ENCODE measurements around the gene SEMA4B. TPM values are rescaled to one million over a fixed set of nuclear protein-coding genes. Genes with fewer than 3 reads are reported as not detected.

SEMA4B gene
- polyA plus RNA-seq, 1 experiment: 13.5 TPM

- no peaks in the 10 kb centered on the region; the same call in 1 of the 2 replicates for H3K9me3 ChIP-seq (ENCODE audit: control insufficient read depth, insufficient read depth, low read length)
- no peaks in the 10 kb centered on the region for H3K27me3 ChIP-seq (ENCODE audit: control insufficient read depth, insufficient read depth, low read length)
- no peak overlapping the region for H3K4me3 ChIP-seq (ENCODE audit: low read depth, low read length)
- no peak overlapping the region for H3K27ac ChIP-seq (ENCODE audit: low read depth, low read length)
- ChIA-PET CTCF (interaction anchor here (0.7 to 3.9 kb wide), 2 partner anchors 9 to 16 kb away, joined by 3 to 17 read pairs; no protein-coding TSS in a partner anchor), POLR2A (interaction anchor here (1.0 kb wide), 1 partner anchor 13 kb away, joined by 3 read pairs; no protein-coding TSS in a partner anchor)
- no peak for TF ChIP-seq CTCF (IDR thresholded peaks at IDR 0.05; ENCODE audit: low read depth, low read length)
- DNase-seq (ENCODE audit: low read depth, low spot score): no peak
Observed at GRCh38 chr15:90205050-90205848, 4.1 kb downstream of the SEMA4B start.

- H3K27ac ChIP-seq (ENCODE audit: low read depth, low read length): no peak overlapping the region
- H3K27me3 ChIP-seq (ENCODE audit: control insufficient read depth, insufficient read depth, low read length): no peaks in the 10 kb centered on the region
- ChIA-PET CTCF (interaction anchor here (3.9 kb wide), 1 partner anchor 16 kb away, joined by 17 read pairs; no protein-coding TSS in a partner anchor), POLR2A (interaction anchor here (1.0 kb wide), 1 partner anchor 14 kb away, joined by 3 read pairs; no protein-coding TSS in a partner anchor)
- no peak for TF ChIP-seq CTCF (IDR thresholded peaks at IDR 0.05; ENCODE audit: low read depth, low read length)
- H3K9me3 ChIP-seq (ENCODE audit: control insufficient read depth, insufficient read depth, low read length): no peaks in the 10 kb centered on the region; the same call in 1 of the 2 replicates
- no peak overlapping the region for H3K4me3 ChIP-seq (ENCODE audit: low read depth, low read length)
- no peak for DNase-seq (ENCODE audit: low read depth, low spot score)
Observed at GRCh38 chr15:90205886-90206285, 4.8 kb downstream of the SEMA4B start.

GRCh38 chr15:90207252-90207651 is 6.1 kb downstream of the SEMA4B start:
- no peak for DNase-seq (ENCODE audit: low read depth, low spot score)
- CTCF ChIA-PET: interaction anchor here (1.6 kb wide), 1 partner anchor 26 kb away, joined by 3 read pairs; the partner anchor contains the start of genes CIB1 and GDPGP1
- no peak for TF ChIP-seq CTCF (IDR thresholded peaks at IDR 0.05; ENCODE audit: low read depth, low read length)
- Histone ChIP-seq H3K4me3 (ENCODE audit: low read depth, low read length) (no peak overlapping the region), H3K9me3 (ENCODE audit: control insufficient read depth, insufficient read depth, low read length) (no peaks in the 10 kb centered on the region; the same call in 1 of the 2 replicates), H3K27ac (ENCODE audit: low read depth, low read length) (no peak overlapping the region), H3K27me3 (ENCODE audit: control insufficient read depth, insufficient read depth, low read length) (no peaks in the 10 kb centered on the region)
- POLR2A ChIA-PET: no interaction called here

- Histone ChIP-seq H3K4me3 (ENCODE audit: low read depth, low read length) (no peak overlapping the region), H3K27ac (ENCODE audit: low read depth, low read length) (no peak overlapping the region), H3K27me3 (ENCODE audit: control insufficient read depth, insufficient read depth, low read length) (no peaks in the 10 kb centered on the region), H3K9me3 (ENCODE audit: control insufficient read depth, insufficient read depth, low read length) (no peaks in the 10 kb centered on the region)
- DNase-seq (ENCODE audit: low read depth, low spot score): no peak
- ChIA-PET CTCF (interaction anchor here (1.6 to 1.9 kb wide), 2 partner anchors 13 to 25 kb away, joined by 3 to 12 read pairs; partner anchors contain the start of genes CIB1 and GDPGP1), POLR2A (no interaction called here)
- no peak for TF ChIP-seq CTCF (IDR thresholded peaks at IDR 0.05; ENCODE audit: low read depth, low read length)
Observed at GRCh38 chr15:90208356-90208755, 7.2 kb downstream of the SEMA4B start.

GRCh38 chr15:90209591-90209990 is 8.5 kb downstream of the SEMA4B start:
- POLR2A ChIA-PET: no interaction called here
- Histone ChIP-seq H3K4me3 (ENCODE audit: low read depth, low read length) (no peak overlapping the region), H3K27ac (ENCODE audit: low read depth, low read length) (no peak overlapping the region), H3K27me3 (ENCODE audit: control insufficient read depth, insufficient read depth, low read length) (no peaks in the 10 kb centered on the region), H3K9me3 (ENCODE audit: control insufficient read depth, insufficient read depth, low read length) (no peaks in the 10 kb centered on the region)
- no peak for TF ChIP-seq CTCF (IDR thresholded peaks at IDR 0.05; ENCODE audit: low read depth, low read length)
- DNase-seq (ENCODE audit: low read depth, low spot score): no peak
- CTCF ChIA-PET: interaction anchor here (1.9 kb wide), 1 partner anchor 12 kb away, joined by 12 read pairs; no protein-coding TSS in a partner anchor
